Gastroesophageal sphincter (tissue), 3 donors: ENCODE results near the gene OTOP1.
A peak's percentile ranks its signal among the peaks of the same experiment; 100 is the strongest.

ENCODE experiments used
- POLR2A ChIP-seq, 2 donors: fragments of 450-650 bp; IDR thresholded peaks; one replicate each; pipeline ENCODE4 v1.6.1; 2017; ENCODE audit warnings: antibody characterized with exemption in 2 of 2, mild to moderate bottlenecking in 2 of 2, moderate library complexity in 1 of 2
- TF ChIP-seq, protein P1 (sequence below), 4 experiments: fragments of 200-600 bp in 2 of 4; fragments of 450-650 bp in 2 of 4; sonication (generic) in 1 of 4; IDR thresholded peaks; one replicate each; pipeline ENCODE4 v1.5.1; 2017 to 2019; ENCODE audit warnings: antibody characterized with exemption in 4 of 4, mild to moderate bottlenecking in 2 of 4, moderate library complexity in 2 of 4

DNA sequence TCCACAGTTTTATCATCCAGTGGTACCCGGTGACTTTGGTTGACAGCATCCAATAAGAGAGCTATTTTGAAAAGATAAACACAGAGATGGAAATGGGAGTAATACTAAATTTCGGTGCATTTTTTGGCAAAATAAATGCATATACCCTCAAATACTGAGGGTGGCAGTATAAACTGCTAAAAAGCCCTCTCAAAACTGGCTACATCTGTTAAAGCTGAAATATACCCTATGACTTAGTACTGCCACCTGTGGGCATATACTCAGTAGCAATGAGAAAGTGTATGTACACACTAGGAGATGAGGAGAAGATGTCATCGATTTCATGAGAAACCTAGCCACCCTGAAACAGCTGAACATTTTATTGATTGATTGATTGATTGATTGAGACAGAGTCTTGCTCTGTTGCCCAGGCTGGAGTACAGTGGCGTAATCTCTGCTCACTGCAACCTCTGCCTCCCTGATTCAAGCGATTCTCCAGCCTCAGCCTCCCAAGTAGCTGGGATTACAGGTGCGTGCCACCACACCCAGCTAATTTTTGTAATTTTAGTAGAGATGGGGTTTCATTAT, 33.5 kb upstream of the OTOP1 start:
- TF ChIP-seq, protein P1, sequence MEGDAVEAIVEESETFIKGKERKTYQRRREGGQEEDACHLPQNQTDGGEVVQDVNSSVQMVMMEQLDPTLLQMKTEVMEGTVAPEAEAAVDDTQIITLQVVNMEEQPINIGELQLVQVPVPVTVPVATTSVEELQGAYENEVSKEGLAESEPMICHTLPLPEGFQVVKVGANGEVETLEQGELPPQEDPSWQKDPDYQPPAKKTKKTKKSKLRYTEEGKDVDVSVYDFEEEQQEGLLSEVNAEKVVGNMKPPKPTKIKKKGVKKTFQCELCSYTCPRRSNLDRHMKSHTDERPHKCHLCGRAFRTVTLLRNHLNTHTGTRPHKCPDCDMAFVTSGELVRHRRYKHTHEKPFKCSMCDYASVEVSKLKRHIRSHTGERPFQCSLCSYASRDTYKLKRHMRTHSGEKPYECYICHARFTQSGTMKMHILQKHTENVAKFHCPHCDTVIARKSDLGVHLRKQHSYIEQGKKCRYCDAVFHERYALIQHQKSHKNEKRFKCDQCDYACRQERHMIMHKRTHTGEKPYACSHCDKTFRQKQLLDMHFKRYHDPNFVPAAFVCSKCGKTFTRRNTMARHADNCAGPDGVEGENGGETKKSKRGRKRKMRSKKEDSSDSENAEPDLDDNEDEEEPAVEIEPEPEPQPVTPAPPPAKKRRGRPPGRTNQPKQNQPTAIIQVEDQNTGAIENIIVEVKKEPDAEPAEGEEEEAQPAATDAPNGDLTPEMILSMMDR (IDR thresholded peaks at IDR 0.05): peak in 2 of 4 experiments; percentile 7 to 17
- no peak for TF ChIP-seq POLR2A (IDR thresholded peaks at IDR 0.05)
